Measurements from ENCODE around the gene ANGPTL2. TPM values are rescaled to one million over a fixed set of nuclear protein-coding genes. Genes with fewer than 3 reads are reported as not detected.

ANGPTL2 gene
- total RNA-seq, 1 donor from 2014 or later = 34.8 TPM

GRCh38 chr9:127074561-127075548 is 47.6 kb downstream of the ANGPTL2 start:
- Mint-ChIP-seq H3K9me3 (ENCODE audit: unreplicated experiment) (peaks cover 18% of the 10 kb centered on the region), H3K27ac (ENCODE audit: unreplicated experiment) (no peak overlapping the region), H3K4me1 (ENCODE audit: unreplicated experiment) (no peaks in the 10 kb centered on the region), H3K36me3 (ENCODE audit: unreplicated experiment) (peaks cover 14% of the 10 kb centered on the region), H3K4me3 (ENCODE audit: unreplicated experiment) (no peak overlapping the region), H3K27me3 (ENCODE audit: unreplicated experiment) (no peaks in the 10 kb centered on the region)
- DNase-seq (ENCODE audit: extremely low spot score, unreplicated experiment) = peak; percentile 46
- TF ChIP-seq, protein P1, sequence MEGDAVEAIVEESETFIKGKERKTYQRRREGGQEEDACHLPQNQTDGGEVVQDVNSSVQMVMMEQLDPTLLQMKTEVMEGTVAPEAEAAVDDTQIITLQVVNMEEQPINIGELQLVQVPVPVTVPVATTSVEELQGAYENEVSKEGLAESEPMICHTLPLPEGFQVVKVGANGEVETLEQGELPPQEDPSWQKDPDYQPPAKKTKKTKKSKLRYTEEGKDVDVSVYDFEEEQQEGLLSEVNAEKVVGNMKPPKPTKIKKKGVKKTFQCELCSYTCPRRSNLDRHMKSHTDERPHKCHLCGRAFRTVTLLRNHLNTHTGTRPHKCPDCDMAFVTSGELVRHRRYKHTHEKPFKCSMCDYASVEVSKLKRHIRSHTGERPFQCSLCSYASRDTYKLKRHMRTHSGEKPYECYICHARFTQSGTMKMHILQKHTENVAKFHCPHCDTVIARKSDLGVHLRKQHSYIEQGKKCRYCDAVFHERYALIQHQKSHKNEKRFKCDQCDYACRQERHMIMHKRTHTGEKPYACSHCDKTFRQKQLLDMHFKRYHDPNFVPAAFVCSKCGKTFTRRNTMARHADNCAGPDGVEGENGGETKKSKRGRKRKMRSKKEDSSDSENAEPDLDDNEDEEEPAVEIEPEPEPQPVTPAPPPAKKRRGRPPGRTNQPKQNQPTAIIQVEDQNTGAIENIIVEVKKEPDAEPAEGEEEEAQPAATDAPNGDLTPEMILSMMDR (IDR thresholded peaks at IDR 0.05) = no peak

DNA sequence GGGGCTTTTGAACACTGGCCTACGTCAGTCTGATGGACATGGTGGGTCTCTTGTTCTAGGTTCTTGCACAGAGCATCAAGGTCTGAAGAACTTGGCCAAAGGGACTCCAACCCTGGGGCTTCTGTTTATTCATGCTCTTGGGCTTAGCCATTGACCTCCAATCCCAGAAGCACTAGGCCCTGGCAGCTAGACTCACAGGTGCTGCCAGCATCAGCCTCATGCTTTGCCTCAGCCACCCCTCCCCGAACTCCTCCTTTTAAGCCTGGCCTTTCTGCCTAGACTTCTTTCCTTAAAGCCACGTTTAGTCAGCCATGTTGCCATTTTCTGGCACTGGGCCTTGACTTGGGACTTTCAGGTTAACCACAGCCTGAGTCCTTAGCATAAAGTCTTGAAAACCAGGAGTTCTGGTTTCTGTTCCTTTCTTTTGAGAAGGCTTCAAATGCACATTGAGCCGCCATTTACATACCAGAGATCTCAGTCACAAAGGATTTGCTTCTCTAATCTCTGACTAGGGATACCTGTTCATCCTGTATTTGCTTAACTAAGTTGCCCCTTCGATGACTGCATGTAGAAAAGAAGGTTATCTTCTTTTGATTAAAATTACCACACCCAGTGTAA is 54.7 kb downstream of the ANGPTL2 start:
- TF ChIP-seq, protein P1 (IDR thresholded peaks at IDR 0.05) = no peak
- peaks cover 16% of the 10 kb centered on the region for H3K36me3 Mint-ChIP-seq (ENCODE audit: unreplicated experiment)
- no peak for DNase-seq (ENCODE audit: extremely low spot score, unreplicated experiment)
- H3K27ac Mint-ChIP-seq (ENCODE audit: unreplicated experiment) = no peak overlapping the region
- peaks cover 13% of the 10 kb centered on the region for H3K9me3 Mint-ChIP-seq (ENCODE audit: unreplicated experiment)
- no peaks in the 10 kb centered on the region for H3K4me1 Mint-ChIP-seq (ENCODE audit: unreplicated experiment)
- H3K4me3 Mint-ChIP-seq (ENCODE audit: unreplicated experiment) = no peak overlapping the region
- H3K27me3 Mint-ChIP-seq (ENCODE audit: unreplicated experiment) = no peaks in the 10 kb centered on the region

DNA sequence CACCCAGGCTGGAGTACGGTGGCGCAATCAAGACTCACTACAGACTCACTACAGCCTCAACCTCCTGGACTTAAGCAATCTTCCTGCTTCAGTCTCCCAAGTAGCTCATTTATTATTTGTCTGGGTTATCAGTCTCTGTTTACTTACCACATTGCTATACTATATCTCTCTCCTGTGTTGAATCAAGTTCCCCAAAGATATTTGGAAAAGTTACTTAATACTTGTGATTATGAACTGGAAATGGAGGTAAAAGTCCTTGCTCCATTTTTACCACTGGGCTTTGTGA is 55.6 kb downstream of the ANGPTL2 start:
- Mint-ChIP-seq H3K36me3 (ENCODE audit: unreplicated experiment) (peaks cover 11% of the 10 kb centered on the region), H3K4me1 (ENCODE audit: unreplicated experiment) (no peaks in the 10 kb centered on the region), H3K27me3 (ENCODE audit: unreplicated experiment) (no peaks in the 10 kb centered on the region), H3K27ac (ENCODE audit: unreplicated experiment) (no peak overlapping the region), H3K9me3 (ENCODE audit: unreplicated experiment) (peaks cover 8% of the 10 kb centered on the region), H3K4me3 (ENCODE audit: unreplicated experiment) (no peak overlapping the region)
- no peak for DNase-seq (ENCODE audit: extremely low spot score, unreplicated experiment)
- TF ChIP-seq, protein P1 (IDR thresholded peaks at IDR 0.05) = no peak

DNA sequence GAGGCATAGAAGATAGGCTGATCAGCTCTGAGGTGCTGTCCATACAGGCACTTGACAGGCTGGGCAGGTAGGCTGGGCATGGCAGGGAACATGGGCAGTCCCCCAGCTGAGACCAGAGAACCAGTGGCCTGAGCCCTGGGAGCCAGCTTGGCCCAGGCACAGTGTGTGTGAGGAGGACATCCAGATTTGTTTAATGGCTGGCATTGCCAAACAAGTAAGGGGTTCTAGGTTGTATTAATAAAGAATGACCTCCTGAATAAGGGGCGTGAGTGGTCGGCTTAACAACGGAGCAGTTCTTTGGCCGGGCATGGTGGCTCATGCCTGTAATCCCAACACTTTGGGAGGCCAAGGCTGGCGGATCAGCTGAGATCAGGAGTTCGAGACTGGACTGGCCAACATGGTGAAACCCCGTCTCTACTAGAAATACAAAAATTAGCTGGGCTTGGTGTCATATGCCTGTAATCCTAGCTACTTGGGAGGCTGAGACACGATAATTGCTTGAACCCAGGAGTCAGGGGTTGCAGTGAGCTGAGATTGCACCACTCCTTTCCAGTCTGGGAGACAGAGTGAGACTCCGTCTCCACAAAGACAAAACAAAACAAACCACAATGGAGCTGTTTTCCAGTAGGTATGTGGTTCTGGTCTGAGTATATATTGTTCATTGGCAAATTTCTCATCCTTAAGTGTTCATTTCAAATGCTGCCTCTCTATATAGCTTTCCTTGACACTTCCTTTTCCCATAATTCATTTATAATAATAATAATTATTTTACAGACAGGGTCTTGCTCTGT is 56.2 kb downstream of the ANGPTL2 start:
- Mint-ChIP-seq H3K4me1 (ENCODE audit: unreplicated experiment) (no peaks in the 10 kb centered on the region), H3K27me3 (ENCODE audit: unreplicated experiment) (no peaks in the 10 kb centered on the region), H3K4me3 (ENCODE audit: unreplicated experiment) (no peak overlapping the region), H3K27ac (ENCODE audit: unreplicated experiment) (no peak overlapping the region), H3K9me3 (ENCODE audit: unreplicated experiment) (peaks cover 3% of the 10 kb centered on the region), H3K36me3 (ENCODE audit: unreplicated experiment) (peaks cover 6% of the 10 kb centered on the region)
- DNase-seq (ENCODE audit: extremely low spot score, unreplicated experiment) = no peak
- TF ChIP-seq, protein P1 (IDR thresholded peaks at IDR 0.05) = no peak
